HG03135 (cell line): ENCODE data around the gene CYP4F11.
"Not testable (repeated sequence)": the region's sequence is repeated elsewhere in the genome, so short reads cannot be mapped to it uniquely, and the experiment has no call there.

Experiments used
- ATAC-seq: cut with Tn5 transposase; IDR thresholded peaks from one replicate; pipeline ENCODE4 v1.9.1; 2021; ENCODE audit warnings: mild to moderate bottlenecking, moderate library complexity; ENCODE audit not compliant: unreplicated experiment

CYP4F11 gene

GRCh38 chr19:15934332-15935078 lies at the start of gene CYP4F11:
CYP4F11 (minus strand) TSS chr19:15934529; CDS start chr19:15934408, 121 bp downstream.
- ATAC-seq: no peak

- no peak for ATAC-seq
These were observed 45.0 kb upstream of the CYP4F11 start for GRCh38 chr19:15979293-15979692.

- no peak for ATAC-seq
These were observed 43.4 kb upstream of the CYP4F11 start for GRCh38 chr19:15977690-15978089.

GRCh38 chr19:15976836-15977689 lies 42.7 kb upstream of the CYP4F11 start:
- no peak for ATAC-seq

- no peak for ATAC-seq
These were observed 40.5 kb upstream of the CYP4F11 start for GRCh38 chr19:15974856-15975255.

GRCh38 chr19:15972043-15972442 lies 37.7 kb upstream of the CYP4F11 start:
- ATAC-seq: not testable (repeated sequence)

GRCh38 chr19:15971224-15971780 lies 37.0 kb upstream of the CYP4F11 start:
- no peak for ATAC-seq

- ATAC-seq: no peak
These were observed 29.9 kb upstream of the CYP4F11 start for GRCh38 chr19:15964231-15964630.

GRCh38 chr19:15962319-15962718 lies 28.0 kb upstream of the CYP4F11 start:
- no peak for ATAC-seq

- no peak for ATAC-seq
These were observed 20.5 kb upstream of the CYP4F11 start for GRCh38 chr19:15954820-15955219.

GRCh38 chr19:15948223-15949058 lies 14.1 kb upstream of the CYP4F11 start, which contains the start of gene OR10H4:
OR10H4 (plus strand) TSS chr19:15949008; CDS start chr19:15949008, 0 bp downstream.
- ATAC-seq: no peak

- ATAC-seq: no peak
These were observed 11.0 kb upstream of the CYP4F11 start for GRCh38 chr19:15945301-15945700.

- no peak for ATAC-seq
These were observed 10.1 kb upstream of the CYP4F11 start for GRCh38 chr19:15944401-15944800.

- ATAC-seq: no peak
These were observed 3.4 kb upstream of the CYP4F11 start for GRCh38 chr19:15937771-15938170.

GRCh38 chr19:15936950-15937349 lies 2.6 kb upstream of the CYP4F11 start:
- no peak for ATAC-seq

GRCh38 chr19:15936173-15936572 lies 1.8 kb upstream of the CYP4F11 start:
- ATAC-seq: no peak

- ATAC-seq: no peak
These were observed 906 bp upstream of the CYP4F11 start for GRCh38 chr19:15935167-15935702.

- not testable (repeated sequence) for ATAC-seq
These were observed 483 bp downstream of the CYP4F11 start for GRCh38 chr19:15933761-15934331.

- ATAC-seq: no peak
These were observed 6.0 kb downstream of the CYP4F11 start for GRCh38 chr19:15928321-15928720.

- ATAC-seq: no peak
These were observed 7.8 kb downstream of the CYP4F11 start for GRCh38 chr19:15926484-15926883.
